Measurements from ENCODE around the gene GGT5.

- TF ChIP-seq CTCF (IDR thresholded peaks at IDR 0.05; ENCODE audit: low read depth, low read length) (no peak), EZH2phosphoT487 (IDR thresholded peaks at IDR 0.05; ENCODE audit: low read depth) (no peak)
Measured at GRCh38 chr22:24214467-24215285, 30.2 kb downstream of the GGT5 start.

Measured in OCI-LY3 (cell line).